ENCODE results near the gene PARP3. TPM values are rescaled to one million over a fixed set of nuclear protein-coding genes. Genes with fewer than 3 reads are reported as not detected.

PARP3 gene
- total and polyA plus RNA-seq, 2 of the 8 experiments (the other 6 are each of a cell fraction or from before 2014, with no cell fraction given): 1.3 to 1.6 TPM

GRCh38 chr3:51982352-51982837 is 40.2 kb downstream of the PARP3 start (continued):
- TF ChIP-seq SIN3A (conservative IDR thresholded peaks at IDR 0.05 in 1 of 2, IDR thresholded peaks at IDR 0.05 in 1 of 2; ENCODE audit: low read depth in 1 of 2, low read length in 2 of 2): peak in 1 of 2 experiments; percentile 80; a peak in 2 of 4 replicates
- no peak for TF ChIP-seq BCL11A (IDR thresholded peaks at IDR 0.05; ENCODE audit: low read depth in 2 of 2, low read length in 2 of 2)
- peak; percentile 24; the same call in 1 of the 2 replicates for TF ChIP-seq YY1 (IDR thresholded peaks at IDR 0.05; ENCODE audit: low read depth, low read length)
- TF ChIP-seq ATF2 (IDR thresholded peaks at IDR 0.05; ENCODE audit: low read length): no peak
- TF ChIP-seq TCF12 (IDR thresholded peaks at IDR 0.05; ENCODE audit: low read depth, low read length): peak; percentile 85; the same call in 1 of the 2 replicates
- TF ChIP-seq CTCF (IDR thresholded peaks at IDR 0.05; ENCODE audit: control extremely low read depth in 1 of 3, insufficient read depth in 1 of 3, low read depth in 1 of 3, low read length in 3 of 3): peak in 2 of 3 experiments; percentile 89 to 96; a peak in 3 of 4 replicates
- TF ChIP-seq EGR1 (IDR thresholded peaks at IDR 0.05; ENCODE audit: borderline replicate concordance, low read depth, low read length): no peak
- no peak for TF ChIP-seq FOSL1 (IDR thresholded peaks at IDR 0.05; ENCODE audit: insufficient read depth, low read depth, low read length)
- TF ChIP-seq CREB1 (IDR thresholded peaks at IDR 0.05): 0 out of 2 replicates have a peak, but pooled peaks have one; percentile 21
- no peak for TF ChIP-seq SIX5 (IDR thresholded peaks at IDR 0.05; ENCODE audit: low read depth, low read length)
- no peak for TF ChIP-seq EP300 (IDR thresholded peaks at IDR 0.05; ENCODE audit: borderline replicate concordance in 1 of 2, low read depth in 2 of 2, low read length in 2 of 2)
- TF ChIP-seq MAX (IDR thresholded peaks at IDR 0.05): peak; percentile 52; the same call in 1 of the 2 replicates
- no peak for TF ChIP-seq ZNF274 (IDR thresholded peaks at IDR 0.05; ENCODE audit: borderline replicate concordance, extremely low read depth, low read length)
- no peak for TF ChIP-seq SP2 (IDR thresholded peaks at IDR 0.05; ENCODE audit: low read length)
- TF ChIP-seq RBBP5 (IDR thresholded peaks at IDR 0.05; ENCODE audit: borderline replicate concordance, low read depth, low read length): no peak
- TF ChIP-seq RNF2 (IDR thresholded peaks at IDR 0.05; ENCODE audit: borderline replicate concordance, low read depth, low read length, missing control alignments, poor library complexity, severe bottlenecking): no peak
- TF ChIP-seq SIRT6 (IDR thresholded peaks at IDR 0.05; ENCODE audit: low read length): no peak
- 0 out of 2 replicates have a peak, but pooled peaks have one; percentile 12 for TF ChIP-seq TEAD4 (IDR thresholded peaks at IDR 0.05; ENCODE audit: low read depth, low read length)
